ENCODE results near the gene PCDHGA2. TPM values are rescaled to one million over a fixed set of nuclear protein-coding genes. Genes with fewer than 3 reads are reported as not detected.
"Not testable (repeated sequence)": the region's sequence is repeated elsewhere in the genome, so short reads cannot be mapped to it uniquely, and the experiment has no call there.

PCDHGA2 gene
- 0.01 TPM for polyA plus RNA-seq (2012; ENCODE audit: low read depth, missing spikeins)

DNA sequence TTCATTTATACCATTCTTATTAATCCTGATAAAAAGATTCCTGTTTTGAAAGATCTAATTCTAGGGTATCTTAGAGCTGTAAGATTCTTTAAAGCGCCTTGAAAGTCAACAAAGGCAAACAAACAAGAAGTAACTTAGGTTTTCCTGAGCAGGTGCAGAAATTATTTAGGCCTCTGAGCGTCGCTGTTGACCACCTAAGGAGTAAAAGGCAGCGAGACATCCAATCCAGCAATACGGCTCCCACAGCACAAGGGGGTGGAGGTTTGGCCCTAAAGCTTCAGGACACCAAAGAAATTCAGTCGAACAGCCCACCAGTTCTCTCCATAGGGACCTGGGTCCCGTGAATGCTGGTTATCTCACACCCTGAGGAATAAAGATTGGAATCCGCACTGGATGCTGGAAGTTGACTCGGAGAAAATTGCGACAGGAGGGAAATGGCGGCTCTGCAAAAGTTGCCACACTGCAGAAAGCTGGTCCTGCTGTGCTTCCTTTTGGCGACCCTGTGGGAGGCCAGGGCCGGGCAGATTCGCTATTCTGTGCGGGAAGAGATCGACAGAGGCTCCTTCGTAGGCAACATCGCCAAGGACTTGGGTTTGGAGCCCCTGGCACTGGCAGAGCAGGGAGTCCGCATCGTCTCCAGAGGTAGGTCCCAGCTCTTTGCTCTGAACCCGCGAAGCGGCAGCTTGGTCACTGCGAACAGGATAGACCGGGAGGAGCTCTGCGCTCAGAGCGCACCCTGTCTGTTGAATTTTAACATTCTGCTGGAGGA, at the start of gene PCDHGA2:
Gene PCDHGA2 (plus strand): TSS at position 223 of the 769 bp plus-strand sequence.
- TF ChIP-seq POLR2AphosphoS5 (IDR thresholded peaks at IDR 0.05; ENCODE audit: low read depth, low read length) = no peak
- no peak for DNase-seq (ENCODE audit: insufficient read length, low spot score)
- no peak for FAIRE-seq

DNA sequence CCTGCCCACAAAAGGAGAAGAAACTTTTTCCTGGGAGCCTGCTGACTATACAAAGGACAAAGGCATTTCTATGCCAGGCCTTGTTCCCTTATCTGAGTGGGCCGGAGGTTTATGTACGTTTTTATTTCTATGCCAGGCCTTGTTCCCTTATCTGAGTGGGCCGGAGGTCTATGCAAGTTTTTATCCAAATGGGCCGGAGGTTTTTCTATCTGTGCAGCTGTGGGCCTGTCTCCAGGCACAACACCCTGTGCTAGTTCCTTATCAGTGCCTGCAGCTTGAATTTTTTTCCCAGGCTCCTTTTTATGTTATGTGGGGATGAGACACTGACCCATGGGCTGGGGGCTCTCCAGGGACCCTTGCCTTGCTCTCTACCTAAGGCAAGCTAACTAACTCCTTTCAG, 40.2 kb upstream of the PCDHGA2 start:
- FAIRE-seq = no peak
- DNase-seq (ENCODE audit: insufficient read length, low spot score) = no peak
- TF ChIP-seq TAF1 (IDR thresholded peaks at IDR 0.05; ENCODE audit: low read depth, low read length) (no peak), SPI1 (IDR thresholded peaks at IDR 0.05; ENCODE audit: low read depth, low read length) (no peak), POU2F2 (IDR thresholded peaks at IDR 0.05; ENCODE audit: low read depth, low read length) (no peak), POLR2AphosphoS5 (IDR thresholded peaks at IDR 0.05; ENCODE audit: low read depth, low read length) (no peak), PAX5 (IDR thresholded peaks at IDR 0.05; ENCODE audit: insufficient read depth, low read length, severe bottlenecking) (no peak), POLR2A (IDR thresholded peaks at IDR 0.05; ENCODE audit: low read depth, low read length) (no peak)

GRCh38 chr5:141303756-141304155, 34.8 kb upstream of the PCDHGA2 start, which contains the start of gene SLC25A2:
TSS of gene SLC25A2 (minus strand) at chr5:141304049. CDS start at chr5:141303865, 184 bp downstream.
- DNase-seq (ENCODE audit: insufficient read length, low spot score) = no peak
- TF ChIP-seq SPI1 (IDR thresholded peaks at IDR 0.05; ENCODE audit: low read depth, low read length) = no peak
- TF ChIP-seq PAX5 (IDR thresholded peaks at IDR 0.05; ENCODE audit: insufficient read depth, low read length, severe bottlenecking) = no peak
- TF ChIP-seq TAF1 (IDR thresholded peaks at IDR 0.05; ENCODE audit: low read depth, low read length) = no peak
- TF ChIP-seq POU2F2 (IDR thresholded peaks at IDR 0.05; ENCODE audit: low read depth, low read length) = no peak
- no peak for TF ChIP-seq POLR2A (IDR thresholded peaks at IDR 0.05; ENCODE audit: low read depth, low read length)
- no peak for TF ChIP-seq POLR2AphosphoS5 (IDR thresholded peaks at IDR 0.05; ENCODE audit: low read depth, low read length)
- no peak for FAIRE-seq

- TF ChIP-seq POU2F2 (IDR thresholded peaks at IDR 0.05; ENCODE audit: low read depth, low read length) (no peak), SPI1 (IDR thresholded peaks at IDR 0.05; ENCODE audit: low read depth, low read length) (no peak), POLR2A (IDR thresholded peaks at IDR 0.05; ENCODE audit: low read depth, low read length) (no peak), TAF1 (IDR thresholded peaks at IDR 0.05; ENCODE audit: low read depth, low read length) (no peak)
Measured at GRCh38 chr5:141306630-141307029, 31.9 kb upstream of the PCDHGA2 start.

DNA sequence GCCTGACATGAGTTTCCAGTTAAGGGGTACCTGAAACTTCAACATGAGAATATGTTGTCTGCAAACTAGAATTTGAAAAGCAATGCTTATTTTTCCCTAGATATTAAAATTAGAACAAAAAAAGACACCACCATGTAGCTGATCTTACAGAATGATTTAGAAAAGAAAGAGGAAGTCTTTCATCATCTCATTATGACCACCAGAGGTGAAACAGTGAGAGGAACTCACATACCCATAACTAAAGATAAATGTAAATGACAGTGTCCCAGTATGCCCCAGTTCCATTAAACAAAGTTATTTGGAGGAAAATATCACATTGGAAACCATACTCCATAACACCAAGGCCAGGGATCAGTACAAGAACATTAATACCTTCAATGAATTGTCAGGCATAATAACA, 24.8 kb upstream of the PCDHGA2 start:
- DNase-seq (ENCODE audit: insufficient read length, low spot score) (no peak), FAIRE-seq (no peak)

More at GRCh38 chr5:141306630-141307029, 31.9 kb upstream of the PCDHGA2 start:
- FAIRE-seq (no peak), DNase-seq (ENCODE audit: insufficient read length, low spot score) (no peak)

DNA sequence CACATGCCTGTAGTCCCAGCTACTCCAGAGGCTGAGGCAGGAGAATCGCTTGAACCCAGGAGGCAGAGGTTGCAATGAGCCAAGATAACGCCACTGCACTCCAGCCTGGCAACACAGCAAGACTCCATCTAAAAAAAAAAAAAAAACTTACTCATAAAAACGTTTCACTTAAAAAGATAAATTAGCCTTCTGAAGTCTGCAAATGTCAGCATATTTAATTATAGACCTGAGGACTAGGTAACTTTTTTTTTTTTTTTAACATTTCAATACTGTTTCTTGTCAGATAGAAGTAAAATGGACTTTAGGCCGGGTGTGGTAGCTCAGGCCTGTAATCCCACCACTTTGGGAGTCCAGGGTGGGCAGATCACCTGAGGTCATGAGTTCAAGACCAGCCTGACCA, 21.6 kb upstream of the PCDHGA2 start:
- DNase-seq (ENCODE audit: insufficient read length, low spot score); FAIRE-seq: not testable (repeated sequence)

More for the DNA sequence above, 24.8 kb upstream of the PCDHGA2 start:
- TF ChIP-seq SPI1 (IDR thresholded peaks at IDR 0.05; ENCODE audit: low read depth, low read length) (peak; percentile 64), POLR2AphosphoS5 (IDR thresholded peaks at IDR 0.05; ENCODE audit: low read depth, low read length) (no peak)

GRCh38 chr5:141319202-141319601, 19.4 kb upstream of the PCDHGA2 start:
- no peak for FAIRE-seq
- no peak for DNase-seq (ENCODE audit: insufficient read length, low spot score)
- no peak for TF ChIP-seq POLR2AphosphoS5 (IDR thresholded peaks at IDR 0.05; ENCODE audit: low read depth, low read length)
- no peak for TF ChIP-seq PAX5 (IDR thresholded peaks at IDR 0.05; ENCODE audit: insufficient read depth, low read length, severe bottlenecking)
- no peak for TF ChIP-seq POU2F2 (IDR thresholded peaks at IDR 0.05; ENCODE audit: low read depth, low read length)
- TF ChIP-seq SPI1 (IDR thresholded peaks at IDR 0.05; ENCODE audit: low read depth, low read length) = no peak

DNA sequence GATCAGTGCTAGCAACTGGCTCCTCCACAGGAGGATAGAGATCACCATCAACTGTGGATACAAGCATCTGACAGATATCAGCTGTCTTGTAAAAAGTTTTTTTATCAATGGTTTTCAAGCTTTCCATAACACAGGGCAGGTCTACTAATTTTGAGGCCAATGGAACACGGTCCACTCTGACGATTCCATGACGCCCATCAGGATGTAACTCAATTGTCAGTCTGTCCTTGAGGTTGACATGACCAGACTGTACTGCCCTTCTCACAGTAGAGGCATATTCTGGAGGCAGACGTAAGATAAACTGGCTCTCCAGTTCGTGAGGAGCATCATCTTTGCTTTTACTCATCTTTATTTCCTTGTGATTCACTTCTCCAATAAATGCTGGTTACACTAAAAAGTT, 18.9 kb upstream of the PCDHGA2 start:
- DNase-seq (ENCODE audit: insufficient read length, low spot score) (no peak), FAIRE-seq (no peak)
- TF ChIP-seq POU2F2 (IDR thresholded peaks at IDR 0.05; ENCODE audit: low read depth, low read length) = no peak
- TF ChIP-seq POLR2A (IDR thresholded peaks at IDR 0.05; ENCODE audit: low read depth, low read length) = no peak
- TF ChIP-seq SPI1 (IDR thresholded peaks at IDR 0.05; ENCODE audit: low read depth, low read length) = no peak
- TF ChIP-seq POLR2AphosphoS5 (IDR thresholded peaks at IDR 0.05; ENCODE audit: low read depth, low read length) = no peak
- TF ChIP-seq TAF1 (IDR thresholded peaks at IDR 0.05; ENCODE audit: low read depth, low read length) = no peak

GRCh38 chr5:141320225-141321169, 18.1 kb upstream of the PCDHGA2 start, which contains the start of gene TAF7:
TSS of gene TAF7 (minus strand) at chr5:141320784. CDS start at chr5:141320044, 740 bp downstream.
- DNase-seq (ENCODE audit: insufficient read length, low spot score) (peak; percentile 63), FAIRE-seq (peak; percentile 98)
- TF ChIP-seq TAF1 (IDR thresholded peaks at IDR 0.05; ENCODE audit: low read depth, low read length) (peak; percentile 90), SPI1 (IDR thresholded peaks at IDR 0.05; ENCODE audit: low read depth, low read length) (peak; percentile 96), POU2F2 (IDR thresholded peaks at IDR 0.05; ENCODE audit: low read depth, low read length) (peak; percentile 82), POLR2A (IDR thresholded peaks at IDR 0.05; ENCODE audit: low read depth, low read length) (peak; percentile 92), PAX5 (IDR thresholded peaks at IDR 0.05; ENCODE audit: insufficient read depth, low read length, severe bottlenecking) (no peak), POLR2AphosphoS5 (IDR thresholded peaks at IDR 0.05; ENCODE audit: low read depth, low read length) (peak; percentile 97)

- DNase-seq (ENCODE audit: insufficient read length, low spot score) (no peak), FAIRE-seq (no peak)
- TF ChIP-seq POLR2A (IDR thresholded peaks at IDR 0.05; ENCODE audit: low read depth, low read length) (no peak), POLR2AphosphoS5 (IDR thresholded peaks at IDR 0.05; ENCODE audit: low read depth, low read length) (no peak), PAX5 (IDR thresholded peaks at IDR 0.05; ENCODE audit: insufficient read depth, low read length, severe bottlenecking) (no peak), SPI1 (IDR thresholded peaks at IDR 0.05; ENCODE audit: low read depth, low read length) (0 out of 2 replicates have a peak, but pooled peaks have one; percentile 24), POU2F2 (IDR thresholded peaks at IDR 0.05; ENCODE audit: low read depth, low read length) (no peak)
Measured at GRCh38 chr5:141322261-141322660, 16.3 kb upstream of the PCDHGA2 start.
